ENCODE results near the gene WDR36. TPM values are rescaled to one million over a fixed set of nuclear protein-coding genes. Genes with fewer than 3 reads are reported as not detected.

WDR36 gene
- total and polyA plus RNA-seq, 2 of the 8 experiments (the other 6 are each of a cell fraction or from before 2014, with no cell fraction given), result 9.3 to 41.8 TPM

- FAIRE-seq (no peak), DNase-seq (ENCODE audit: low read depth in 1 of 2, low spot score in 2 of 2) (no peak)
- H2AFZ ChIP-seq (ENCODE audit: low read length), result no peak overlapping the region
- H2BK120ac ChIP-seq (replicated peaks; ENCODE audit: low read depth, low read length), result no peak overlapping the region
- H4K8ac ChIP-seq (ENCODE audit: extremely low read depth, insufficient read depth, low read length), result no peak overlapping the region
- H3K4me1 ChIP-seq (replicated peaks in 1 of 4; ENCODE audit: control insufficient read depth in 3 of 4, insufficient read depth in 4 of 4, low read length in 3 of 4), result no peaks in the 10 kb centered on the region; a peak in 1 of 7 replicates
- no peak overlapping the region for H2BK20ac ChIP-seq (ENCODE audit: low read length)
- no peaks in the 10 kb centered on the region for H4K20me1 ChIP-seq (replicated peaks in 1 of 2; ENCODE audit: control insufficient read depth in 1 of 2, insufficient read depth in 2 of 2, low read length in 2 of 2)
- H3K9ac ChIP-seq (replicated peaks in 1 of 4; ENCODE audit: extremely low read depth in 1 of 4, low read depth in 3 of 4, low read length in 3 of 4), result no peak overlapping the region
- H4K91ac ChIP-seq (replicated peaks; ENCODE audit: insufficient read length, low read length), result no peak overlapping the region
- no peak overlapping the region for H3K14ac ChIP-seq (ENCODE audit: insufficient read length)
- peaks cover 0 to 1% (median 0%) of the 10 kb centered on the region in 4 experiments; a peak in 1 of 7 replicates for H3K27me3 ChIP-seq (replicated peaks in 1 of 4; ENCODE audit: control insufficient read depth in 3 of 4, extremely low read depth in 1 of 4, insufficient read depth in 3 of 4, low read length in 3 of 4)
- 93% methylated on average over 2 of the region's 2 CpGs; no CpG with 5 or more reads in 1 of the 2 experiments for WGBS, 2 experiments (ENCODE audit: extremely low coverage in 1 of 2, insufficient coverage in 1 of 2, insufficient read length in 1 of 2, insufficient replicate concordance in 2 of 2, low coverage in 1 of 2, low lambda C conversion rate in 2 of 2, missing lambda C conversion rate in 1 of 2)
- ChIA-PET POLR2A (ENCODE audit: partially characterized antibody) (no interaction called here), CTCF (ENCODE audit: partially characterized antibody) (interaction anchor here (0.6 to 6.7 kb wide), 13 partner anchors 8 to 1792 kb away, joined by 3 to 73 read pairs (median 4); no protein-coding TSS in a partner anchor)
- H3K79me2 ChIP-seq (ENCODE audit: control insufficient read depth in 1 of 2, insufficient read depth in 2 of 2, low read length in 2 of 2), result no peaks in the 10 kb centered on the region
- H3K4ac ChIP-seq (replicated peaks; ENCODE audit: insufficient read length, low read depth, low read length), result no peak overlapping the region
- H2BK15ac ChIP-seq (ENCODE audit: low read length), result no peak overlapping the region
- no peak overlapping the region for H2BK12ac ChIP-seq (ENCODE audit: low read depth, low read length)
- H3K56ac ChIP-seq (replicated peaks; ENCODE audit: insufficient read length, low read depth, low read length), result no peak overlapping the region
- no peaks in the 10 kb centered on the region for H3K9me3 ChIP-seq (ENCODE audit: insufficient read depth in 2 of 2, low read depth in 1 of 2, low read length in 1 of 2)
- H3K4me2 ChIP-seq (ENCODE audit: insufficient read depth in 1 of 2, low read depth in 2 of 2, low read length in 2 of 2), result no peak overlapping the region
- H4K5ac ChIP-seq (ENCODE audit: insufficient read length, low read depth, low read length), result no peak overlapping the region
- H3K23ac ChIP-seq (ENCODE audit: insufficient read length), result no peak overlapping the region
- H3K36me3 ChIP-seq (ENCODE audit: control insufficient read depth in 2 of 4, insufficient read depth in 4 of 4, low read length in 3 of 4), result no peaks in the 10 kb centered on the region
- no peak overlapping the region for H3K4me3 ChIP-seq (ENCODE audit: extremely low read depth in 1 of 4, insufficient read depth in 2 of 4, low read depth in 3 of 4, low read length in 4 of 4)
- no peaks in the 10 kb centered on the region; the same call in 1 of the 2 replicates for H3K23me2 ChIP-seq (ENCODE audit: low read depth, low read length)
- H3K27ac ChIP-seq (ENCODE audit: low read depth, low read length), result no peak overlapping the region
- H2AK5ac ChIP-seq (ENCODE audit: low read depth, low read length), result no peak overlapping the region
- H3K18ac ChIP-seq (ENCODE audit: extremely low read depth, low read length), result no peak overlapping the region
- H2BK5ac ChIP-seq (ENCODE audit: low read depth, low read length), result no peak overlapping the region
- H3K79me1 ChIP-seq (ENCODE audit: low read depth, low read length), result no peaks in the 10 kb centered on the region
- no peak for TF ChIP-seq YY1 (IDR thresholded peaks at IDR 0.05; ENCODE audit: low read depth, low read length)
- TF ChIP-seq CHD2 (IDR thresholded peaks at IDR 0.05; ENCODE audit: low read length), result no peak
- TF ChIP-seq EGR1 (IDR thresholded peaks at IDR 0.05; ENCODE audit: borderline replicate concordance, low read depth, low read length), result no peak
Observed at GRCh38 chr5:111170279-111170678, 78.1 kb downstream of the WDR36 start.
